GM06990 (cell line): ENCODE data around the gene SGCB.

ENCODE experiments used
- DNase-seq: peaks from one replicate; pipeline ENCODE4 v3.0.0-alpha.2; 2011; ENCODE audit not compliant: insufficient read length; ENCODE audit errors: extremely low read depth
- H3K27me3 ChIP-seq: replicated peaks from 2 replicates; pipeline ENCODE4 v1.6.0; 2011; ENCODE audit warnings: low read length; ENCODE audit not compliant: control insufficient read depth, insufficient read depth
- H3K36me3 ChIP-seq: 2 replicates; pipeline ENCODE4 v1.5.1; 2011; ENCODE audit warnings: low read length; ENCODE audit not compliant: control insufficient read depth, insufficient read depth
- H3K4me3 ChIP-seq: replicated peaks from 2 replicates; pipeline ENCODE4 v1.5.1; 2011; ENCODE audit warnings: low read depth, mild to moderate bottlenecking, control low read depth, low read length
- CTCF ChIP-seq: IDR thresholded peaks from 2 replicates; pipeline ENCODE4 v1.5.1; 2011; ENCODE audit warnings: low read length, control low read depth, mild to moderate bottlenecking, inconsistent platforms; ENCODE audit not compliant: insufficient read depth, poor library complexity, severe bottlenecking

Gene SGCB

GRCh38 chr4:52069571-52069970, 31.5 kb upstream of the SGCB start:
- TF ChIP-seq CTCF: no peak
- Histone ChIP-seq H3K4me3 (no peak overlapping the region), H3K36me3 (no peaks in the 10 kb centered on the region), H3K27me3 (no peaks in the 10 kb centered on the region)
- DNase-seq: no peak

- Histone ChIP-seq H3K4me3 (no peak overlapping the region), H3K27me3 (no peaks in the 10 kb centered on the region), H3K36me3 (no peaks in the 10 kb centered on the region)
- no peak for TF ChIP-seq CTCF
- no peak for DNase-seq
Observed at GRCh38 chr4:52059372-52059771, 21.3 kb upstream of the SGCB start.

DNA sequence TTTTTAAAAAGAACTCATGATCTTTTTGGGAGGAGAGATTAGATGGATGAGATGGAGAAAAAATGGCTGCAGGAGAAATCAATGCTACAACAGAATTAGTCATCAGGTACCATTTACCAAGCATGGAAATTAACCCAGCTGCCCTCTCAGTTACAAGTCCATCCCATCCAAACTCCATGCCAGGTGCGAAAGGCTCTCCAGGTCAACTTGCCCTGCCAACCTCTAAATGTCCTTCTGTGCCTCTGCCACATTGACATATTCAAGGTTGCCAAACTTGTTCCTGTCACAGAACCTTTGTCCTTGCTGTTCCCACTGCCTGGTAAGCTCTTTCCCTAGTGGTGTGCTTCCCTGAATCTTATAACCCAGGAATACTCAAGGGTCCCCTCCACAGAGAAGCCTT, 20.2 kb upstream of the SGCB start:
- no peak for DNase-seq
- TF ChIP-seq CTCF: no peak
- H3K4me3 ChIP-seq: no peak overlapping the region
- no peaks in the 10 kb centered on the region for H3K36me3 ChIP-seq
- no peaks in the 10 kb centered on the region for H3K27me3 ChIP-seq

GRCh38 chr4:52057196-52057595, 19.1 kb upstream of the SGCB start:
- H3K27me3 ChIP-seq: no peaks in the 10 kb centered on the region
- TF ChIP-seq CTCF: no peak
- no peak overlapping the region for H3K4me3 ChIP-seq
- H3K36me3 ChIP-seq: no peaks in the 10 kb centered on the region
- DNase-seq: no peak

GRCh38 chr4:52054254-52054653, 16.2 kb upstream of the SGCB start:
- Histone ChIP-seq H3K4me3 (no peak overlapping the region), H3K27me3 (no peaks in the 10 kb centered on the region), H3K36me3 (no peaks in the 10 kb centered on the region)
- TF ChIP-seq CTCF: no peak
- DNase-seq: no peak

- no peaks in the 10 kb centered on the region for H3K36me3 ChIP-seq
- TF ChIP-seq CTCF: no peak
- peak; percentile 36 for DNase-seq
- H3K27me3 ChIP-seq: no peaks in the 10 kb centered on the region
- H3K4me3 ChIP-seq: peak overlapping the region; percentile 77
Observed at GRCh38 chr4:52052475-52052780, 14.3 kb upstream of the SGCB start.
